ENCODE results near the gene ZNF785.
A peak's percentile ranks its signal among the peaks of the same experiment; 100 is the strongest.
"Not testable (repeated sequence)": the region's sequence is repeated elsewhere in the genome, so short reads cannot be mapped to it uniquely, and the experiment has no call there.

The ZNF785 gene

DNA sequence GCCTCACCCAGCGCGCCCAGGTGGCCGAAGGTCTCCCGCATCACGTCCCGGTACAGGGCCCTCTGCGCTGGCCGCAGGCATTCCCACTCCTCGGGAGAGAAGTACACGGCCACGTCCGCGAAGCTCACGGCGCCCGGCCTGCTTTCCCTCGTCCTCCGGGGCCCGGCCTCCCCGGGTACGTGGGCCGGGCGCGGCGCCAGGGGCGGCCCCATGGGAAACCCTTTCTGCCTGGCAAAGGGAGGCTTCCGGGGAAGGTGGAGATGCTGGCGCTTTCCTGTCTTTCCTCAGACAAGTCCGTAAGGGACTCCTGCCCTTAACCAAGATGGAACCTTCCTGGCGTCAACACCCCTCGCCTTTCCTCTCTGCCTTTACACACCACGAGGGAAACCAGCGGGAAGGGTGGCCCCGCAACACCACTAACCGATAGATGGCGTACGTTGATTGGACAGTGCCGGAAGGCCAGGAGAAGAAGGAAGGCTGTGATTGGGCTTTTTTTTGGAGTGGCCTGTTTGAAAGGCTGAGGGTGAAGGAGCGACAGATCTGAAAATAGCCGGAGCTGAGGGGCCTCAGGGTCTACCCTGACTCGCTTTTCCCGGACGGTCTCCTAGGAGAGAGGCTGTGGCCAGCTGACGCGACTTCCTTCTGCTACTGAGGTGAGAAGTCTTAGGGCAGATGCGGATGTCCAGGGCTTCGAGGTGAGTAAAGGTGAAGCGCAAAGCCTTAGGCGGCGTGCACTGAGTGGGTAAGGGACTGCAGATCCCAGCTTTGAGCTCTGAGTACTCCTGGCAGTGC is at the start of gene ZNF785:
Gene ZNF785 (minus strand): TSS at position 298 of the 792 bp plus-strand sequence. CDS start 86 bp downstream, at position 212.
- DNase-seq: peak; percentile 98

DNA sequence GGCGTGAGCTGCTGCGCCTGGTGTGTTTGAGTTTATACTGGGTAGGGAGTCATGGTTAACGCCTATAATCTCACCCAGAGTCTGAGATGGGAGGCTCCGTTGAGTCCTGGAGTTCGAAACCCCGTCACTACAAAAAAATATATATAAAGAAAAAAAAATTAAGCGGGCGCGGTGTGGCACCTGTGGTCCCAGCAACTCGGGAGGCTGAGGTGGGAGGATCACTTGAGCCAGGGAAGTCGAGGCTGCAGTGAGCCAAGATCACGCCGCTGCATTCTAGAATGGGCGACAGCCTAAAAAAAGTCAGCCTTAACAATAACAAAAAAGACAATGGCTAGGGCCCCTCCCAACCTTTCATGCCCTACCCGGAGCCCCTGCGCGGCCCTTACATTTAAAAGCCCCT is 48.0 kb upstream of the ZNF785 start:
- no peak for DNase-seq

DNA sequence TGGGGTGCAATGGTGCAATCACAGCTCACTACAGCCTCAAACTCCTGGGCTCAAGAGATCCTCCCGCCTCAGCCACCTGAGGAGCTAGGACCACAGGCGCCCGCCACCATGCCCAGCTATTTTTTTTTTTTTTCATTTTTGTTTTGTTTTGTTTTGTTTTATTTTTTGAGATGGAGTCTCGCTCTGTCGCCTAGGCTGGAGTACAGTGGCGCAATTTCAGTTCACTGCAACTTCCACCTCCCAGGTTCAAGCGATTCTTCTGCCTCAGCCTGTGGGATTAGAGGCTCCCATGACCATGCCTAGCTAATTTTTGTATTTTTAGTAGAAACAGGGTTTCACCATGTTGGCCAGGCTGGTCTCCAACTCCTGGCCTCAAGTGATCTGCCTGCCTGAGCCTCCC is 47.0 kb upstream of the ZNF785 start:
- DNase-seq: not testable (repeated sequence)

DNA sequence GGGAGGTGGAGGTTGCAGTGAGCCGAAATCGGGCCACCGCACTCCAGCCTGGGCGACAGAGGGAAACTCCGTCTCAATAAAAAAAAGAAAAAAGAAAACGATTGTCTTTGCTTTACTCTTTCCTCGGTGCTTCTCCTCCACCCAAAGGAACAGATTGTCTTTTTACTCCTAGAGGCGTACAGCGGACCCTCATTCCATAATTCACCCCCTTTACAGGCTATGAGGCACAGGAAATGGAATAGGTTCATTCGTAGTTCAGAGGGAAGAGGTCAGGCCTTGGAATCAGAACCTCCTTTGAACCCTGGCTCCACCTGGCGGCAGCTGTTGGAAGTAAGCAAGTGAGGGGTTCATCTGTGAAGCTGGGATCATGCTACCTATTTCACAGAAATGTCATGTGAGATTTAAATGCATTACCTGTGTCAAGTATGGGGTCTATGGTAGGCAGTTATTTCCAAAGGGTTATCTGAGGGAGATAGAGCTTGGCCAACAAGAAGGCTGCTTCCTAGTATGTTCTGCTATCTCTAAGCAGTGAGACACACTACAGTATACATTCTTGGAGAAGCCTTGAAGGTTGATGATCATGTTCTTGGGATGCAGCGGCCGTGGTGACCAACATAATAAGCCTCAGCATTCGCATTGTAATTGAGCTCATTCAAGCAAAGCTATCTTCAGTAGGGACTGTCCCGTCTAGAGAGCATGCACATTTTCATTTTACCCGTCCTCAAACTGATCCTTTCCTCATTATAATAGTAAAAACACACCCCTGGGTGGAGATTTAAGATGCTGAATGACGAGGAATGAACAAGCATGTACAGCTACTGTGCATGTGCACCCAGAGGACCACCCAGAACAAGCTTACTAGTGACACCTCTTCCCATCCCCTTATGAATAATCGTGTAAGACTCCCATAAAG is 43.4 kb upstream of the ZNF785 start:
- DNase-seq: peak; percentile 86

DNA sequence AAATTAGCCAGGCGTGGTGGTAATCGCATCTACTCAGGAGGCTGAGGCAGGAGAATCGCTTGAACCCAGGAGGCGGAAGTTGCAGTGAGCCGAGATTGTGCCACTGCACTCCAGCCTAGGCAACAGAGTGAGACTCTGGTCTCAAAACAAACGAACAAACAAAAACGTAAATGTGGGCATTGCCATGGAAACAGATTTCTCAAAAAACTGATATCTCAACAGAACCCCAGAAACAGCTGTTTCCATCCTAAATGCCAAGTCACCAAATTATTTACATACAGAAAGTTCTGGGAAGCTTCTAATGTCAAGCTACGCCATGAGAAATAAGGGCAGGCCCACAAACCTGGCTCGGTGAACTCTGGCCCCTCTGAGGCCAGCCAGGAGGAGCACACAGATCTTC is 40.7 kb upstream of the ZNF785 start:
- no peak for DNase-seq

DNA sequence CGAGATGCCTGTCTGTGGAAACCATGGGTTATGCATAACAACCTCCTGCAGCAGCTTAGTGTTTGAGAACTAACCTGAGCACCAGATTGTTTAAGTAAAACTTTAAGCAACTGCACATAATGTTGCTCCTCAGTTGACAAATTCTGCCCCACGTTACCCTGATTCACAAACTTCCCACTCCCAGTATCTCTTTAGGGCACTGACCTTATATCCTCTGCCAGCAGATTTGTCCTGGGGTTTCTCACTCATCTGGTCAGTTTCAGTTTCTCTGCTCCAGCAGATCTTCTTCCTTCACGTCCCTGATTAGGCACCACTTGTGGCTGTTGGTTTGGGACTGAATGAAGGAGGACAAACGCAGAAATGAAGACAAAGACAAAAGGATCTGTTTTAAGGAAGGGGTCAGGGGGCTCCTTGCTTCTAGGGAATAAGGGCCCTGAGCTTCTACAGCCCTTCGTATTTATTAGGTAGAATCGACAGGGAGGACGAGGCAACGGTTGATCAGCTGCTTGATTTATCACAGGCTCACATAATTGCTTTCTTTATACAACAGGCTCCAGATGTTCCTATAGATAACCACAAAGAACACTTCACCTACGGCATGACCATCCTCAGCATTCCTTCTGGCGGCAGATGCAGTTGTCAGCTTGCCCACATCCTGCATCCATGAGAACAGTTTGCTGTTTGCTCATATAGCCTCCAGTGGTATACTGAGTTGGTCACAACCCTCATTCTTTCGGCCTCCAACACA is 38.2 kb upstream of the ZNF785 start:
- no peak for DNase-seq

DNA sequence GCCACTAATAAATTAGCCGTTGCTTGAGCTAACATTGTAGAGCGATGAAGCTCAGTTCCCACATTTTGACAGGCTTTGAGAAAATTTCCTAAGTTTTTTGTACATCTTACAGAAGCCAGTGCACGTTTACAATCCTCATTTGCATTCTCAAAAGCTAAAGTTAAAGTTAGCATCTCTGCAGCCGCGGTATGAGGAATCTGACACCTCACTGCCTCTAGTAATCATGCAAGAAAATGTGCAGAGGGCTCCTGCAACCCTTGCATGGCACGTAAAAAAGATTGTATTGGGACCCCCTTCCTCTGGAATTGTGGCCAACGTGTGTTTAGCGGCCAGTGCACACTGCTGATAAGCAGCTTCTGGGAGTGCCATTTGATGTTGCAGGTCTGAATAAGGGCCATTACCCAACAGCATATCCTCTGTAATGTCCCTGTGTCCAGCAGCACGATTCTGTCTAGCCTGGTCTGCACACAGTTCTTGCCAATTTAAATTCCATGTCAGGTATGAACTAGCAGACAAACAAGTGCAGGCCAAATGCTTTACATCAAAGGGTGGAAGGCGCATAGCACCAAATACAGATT is 37.0 kb upstream of the ZNF785 start:
- no peak for DNase-seq

DNA sequence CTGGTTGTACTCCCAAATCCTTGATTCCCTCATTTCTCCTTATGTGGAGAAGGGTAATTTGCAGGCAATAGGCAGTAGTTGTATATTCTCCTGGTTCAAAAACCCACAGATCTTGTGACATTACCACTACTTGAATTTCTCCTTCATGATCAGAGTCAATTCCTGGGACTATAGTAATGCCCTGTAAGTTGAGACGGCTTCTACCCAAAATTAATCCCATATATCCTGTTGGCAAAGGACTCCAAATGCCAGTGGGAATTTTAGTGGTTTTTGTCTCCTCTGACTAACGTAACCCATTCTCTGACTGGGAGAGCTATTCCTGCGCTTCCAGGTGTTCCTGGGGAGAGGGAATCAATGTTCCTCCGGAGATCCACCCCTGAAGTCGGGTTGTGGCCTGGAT is 36.3 kb upstream of the ZNF785 start:
- no peak for DNase-seq

DNA sequence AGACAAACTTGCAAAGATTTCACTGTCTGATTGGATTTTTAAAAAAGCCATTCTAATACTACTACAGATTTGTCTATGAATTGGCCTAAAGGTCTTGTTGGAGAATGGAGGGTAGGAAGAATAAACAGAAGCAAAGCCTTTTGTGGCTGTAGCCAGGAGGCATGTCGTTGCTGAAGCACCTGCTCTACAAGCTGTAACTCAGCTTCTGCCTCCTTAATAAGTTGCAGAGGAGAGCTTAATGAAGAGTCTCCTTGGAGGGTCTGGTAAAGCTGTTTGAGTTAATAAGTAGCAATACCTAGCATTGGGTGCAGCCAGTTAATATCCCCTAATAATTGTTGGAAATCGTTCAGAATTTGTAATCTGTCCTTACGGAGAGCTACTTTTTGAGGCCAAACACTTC is 34.7 kb upstream of the ZNF785 start:
- no peak for DNase-seq

DNA sequence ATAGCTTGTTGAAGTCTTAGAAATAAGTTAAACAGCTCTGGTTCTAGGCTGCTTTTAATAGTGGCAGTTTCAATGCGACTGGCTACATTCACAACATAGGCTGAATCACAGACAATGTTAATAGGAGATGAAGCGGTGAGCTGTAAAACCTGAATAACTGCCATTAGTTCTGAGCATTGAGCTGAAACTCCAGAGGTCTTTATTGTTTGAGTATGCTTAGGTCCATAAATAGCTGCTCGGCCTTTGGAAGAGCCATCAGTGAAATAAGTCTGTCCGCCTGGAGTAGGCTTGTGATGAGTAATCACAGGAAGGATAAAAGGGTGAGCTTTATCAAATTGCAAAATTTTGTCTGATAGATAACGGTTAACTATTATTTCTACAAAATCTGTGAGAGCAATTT is 34.1 kb upstream of the ZNF785 start:
- no peak for DNase-seq

DNA sequence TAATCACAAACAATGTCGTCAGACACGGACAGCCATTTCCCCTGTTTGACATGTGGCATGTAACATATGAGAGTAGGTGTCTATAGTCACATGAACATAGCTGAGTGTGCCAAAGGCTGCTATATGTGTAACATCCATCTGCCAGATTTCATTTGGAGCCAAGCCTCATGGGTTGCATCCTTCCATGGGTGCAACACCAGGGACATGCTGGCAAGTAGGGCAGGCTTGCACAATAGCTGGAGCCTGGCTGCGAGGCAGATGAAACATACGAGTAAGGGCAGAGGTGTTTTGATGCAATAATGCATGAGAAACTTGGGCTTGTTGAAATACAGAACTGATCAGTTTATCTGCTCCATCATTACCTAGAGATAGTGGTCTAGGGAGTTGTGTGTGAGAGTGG is 33.7 kb upstream of the ZNF785 start:
- no peak for DNase-seq

DNA sequence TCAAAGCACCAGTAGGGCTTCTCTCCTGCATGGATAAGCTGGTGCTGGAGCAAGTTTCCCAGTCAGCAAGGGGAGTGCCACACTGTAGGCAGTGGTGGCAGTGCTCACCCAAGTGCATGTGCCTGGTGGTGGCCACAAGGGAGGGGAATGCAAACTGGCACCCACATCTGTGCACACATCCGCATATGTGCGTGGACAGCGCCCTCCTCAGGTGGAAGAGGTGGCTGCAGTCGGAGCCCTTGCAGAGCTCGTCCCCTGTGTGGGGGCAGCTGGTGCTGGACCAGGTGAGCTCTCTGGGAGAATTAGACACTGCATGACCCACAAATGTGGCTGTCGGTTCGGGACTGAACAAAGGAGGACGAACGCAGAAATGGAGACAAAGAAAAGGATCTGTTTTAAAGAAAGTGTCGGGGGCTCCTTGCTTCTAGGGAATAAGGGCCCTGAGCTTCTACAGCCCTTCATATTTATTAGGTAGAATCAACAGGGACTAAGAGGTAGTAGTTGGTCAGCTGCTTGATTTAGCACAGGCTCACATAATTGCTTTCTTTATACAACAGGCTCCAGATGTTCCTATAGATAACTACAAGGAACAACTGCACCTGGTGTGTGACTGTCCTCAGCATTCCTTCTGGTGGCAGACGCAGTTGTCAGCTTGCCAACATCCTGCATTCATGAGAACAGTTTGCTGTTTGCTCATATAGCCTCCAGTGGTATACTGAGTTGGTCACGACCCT is 30.0 kb upstream of the ZNF785 start:
- peak; percentile 36 for DNase-seq

DNA sequence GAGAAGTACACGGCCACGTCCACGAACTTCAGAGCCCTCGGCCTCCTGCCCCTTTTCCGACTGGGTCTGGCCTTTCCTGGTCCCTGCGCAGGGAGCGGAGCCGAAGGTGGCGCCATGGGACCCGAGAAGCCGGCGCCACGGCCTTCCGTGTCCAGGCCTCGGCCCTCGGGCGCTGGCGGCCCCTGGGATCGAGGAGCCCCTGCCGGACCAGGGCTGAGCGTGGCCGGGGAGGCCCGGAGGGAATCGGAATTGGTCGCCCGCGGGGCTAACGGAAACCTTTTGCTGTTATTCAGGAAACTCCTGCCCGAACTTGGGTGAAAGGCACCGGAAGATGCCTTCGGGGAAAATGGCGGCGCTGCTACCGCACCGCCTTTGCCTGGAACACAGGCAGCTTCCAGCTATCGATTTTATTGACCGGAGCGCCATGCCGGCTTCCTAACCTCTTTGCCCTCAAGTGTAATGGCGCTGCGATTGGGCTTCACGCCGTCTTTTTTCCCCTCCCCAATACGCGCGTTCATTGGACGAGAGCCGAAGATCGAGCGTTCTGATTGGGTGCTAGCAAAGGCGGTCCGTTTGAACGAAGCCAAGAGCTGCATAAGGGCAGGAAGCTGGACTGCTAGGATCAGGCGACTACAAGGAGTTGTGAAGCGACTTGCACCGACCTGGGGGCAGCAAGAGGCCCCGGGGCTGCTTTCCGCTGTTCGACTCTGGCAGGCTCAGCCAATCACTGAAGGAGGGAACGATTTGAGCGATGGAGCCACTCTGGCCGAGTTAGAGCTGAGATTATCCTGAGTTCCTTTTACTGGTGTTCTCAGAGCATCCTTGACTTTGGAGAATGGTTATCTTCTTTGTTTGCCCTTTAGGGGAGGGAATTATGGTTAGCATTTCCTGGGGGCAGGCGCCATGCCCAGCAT is 24.7 kb upstream of the ZNF785 start, which contains the start of gene ZNF689:
Gene ZNF689 (minus strand): TSS at position 464 of the 914 bp plus-strand sequence. CDS start 348 bp downstream, at position 116.
- peak; percentile 98 for DNase-seq

DNA sequence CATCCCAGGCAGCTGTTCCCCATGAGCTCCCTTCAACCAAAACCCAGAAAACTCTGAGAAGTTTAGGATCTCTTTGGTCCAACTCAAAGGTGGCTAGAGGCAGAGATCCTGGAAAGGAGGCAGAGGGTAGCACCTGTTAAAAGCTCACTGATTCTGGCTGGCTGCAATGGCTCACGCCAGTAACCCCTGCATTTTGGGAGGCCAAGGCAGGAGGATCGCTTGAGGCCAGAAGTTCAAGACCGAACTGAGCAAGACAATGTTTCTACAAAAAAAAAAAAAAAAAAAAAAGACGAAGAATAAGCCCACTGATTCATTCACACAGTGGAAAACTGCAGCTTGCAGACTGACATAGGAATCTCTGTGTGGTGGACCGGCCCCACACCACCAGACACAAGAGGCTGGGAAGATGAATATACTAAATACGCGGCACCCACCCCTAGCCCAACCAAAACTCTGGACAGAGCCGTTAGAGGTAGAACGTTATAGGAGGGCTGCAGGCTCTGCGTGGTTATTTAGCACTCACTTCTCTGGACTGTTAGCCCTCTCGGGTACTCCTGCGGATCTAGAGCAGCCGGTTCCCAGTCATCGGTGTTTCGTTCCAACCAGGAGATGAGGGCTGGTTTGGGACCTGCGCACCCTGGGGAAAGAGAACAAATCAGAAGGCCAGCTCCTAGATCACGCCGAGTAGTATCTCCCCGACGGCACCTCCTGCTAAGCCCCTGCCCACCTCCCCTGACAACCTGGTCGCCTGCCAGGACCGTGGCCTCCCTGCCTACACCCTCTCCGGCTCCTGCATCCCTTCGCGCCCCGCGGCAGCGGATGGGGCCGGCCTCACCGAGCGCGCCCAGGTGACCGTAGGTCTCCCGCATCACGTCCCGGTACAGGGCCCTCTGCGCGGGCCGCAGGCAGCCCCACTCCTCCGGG is 23.8 kb upstream of the ZNF785 start:
- peak; percentile 66 for DNase-seq

DNA sequence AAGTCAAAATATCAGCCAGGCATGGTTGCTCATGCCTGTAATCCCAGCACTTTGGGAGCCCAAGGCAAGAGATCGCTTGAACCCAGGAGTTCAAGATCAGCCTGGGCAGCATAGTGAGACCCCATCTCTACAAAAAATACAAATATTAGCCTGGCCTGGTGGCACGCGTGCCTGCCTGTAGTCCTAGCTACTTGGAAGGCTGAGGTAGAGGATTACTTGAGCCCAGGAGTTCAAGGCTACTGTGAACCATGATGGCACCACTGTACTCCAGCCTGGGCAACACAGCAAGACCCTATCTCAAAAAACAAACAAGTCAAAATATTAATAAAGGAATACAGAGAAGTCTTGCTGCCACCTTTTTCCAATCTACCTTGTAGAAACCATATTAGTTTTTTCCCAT is 20.5 kb upstream of the ZNF785 start:
- no peak for DNase-seq

DNA sequence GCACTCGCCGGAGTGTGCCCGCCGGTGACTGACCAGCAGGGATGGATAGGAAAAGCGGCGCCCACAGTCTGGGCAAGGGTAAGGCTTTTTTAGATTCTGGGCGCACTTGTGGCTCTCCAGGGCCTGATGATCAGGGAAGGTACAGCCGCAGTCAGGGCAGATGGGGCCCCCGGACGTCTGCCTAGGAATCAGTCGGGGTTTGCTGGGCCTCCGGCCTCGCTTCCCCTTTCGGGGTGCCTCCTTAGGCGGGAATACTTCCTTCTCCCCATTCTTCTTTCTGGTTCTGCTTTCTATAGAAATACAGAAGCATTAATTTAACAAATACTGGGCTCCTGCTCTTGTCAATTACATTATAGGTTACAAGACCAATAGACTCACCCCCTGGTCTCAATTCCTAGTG is 19.7 kb upstream of the ZNF785 start:
- peak; percentile 33 for DNase-seq

DNA sequence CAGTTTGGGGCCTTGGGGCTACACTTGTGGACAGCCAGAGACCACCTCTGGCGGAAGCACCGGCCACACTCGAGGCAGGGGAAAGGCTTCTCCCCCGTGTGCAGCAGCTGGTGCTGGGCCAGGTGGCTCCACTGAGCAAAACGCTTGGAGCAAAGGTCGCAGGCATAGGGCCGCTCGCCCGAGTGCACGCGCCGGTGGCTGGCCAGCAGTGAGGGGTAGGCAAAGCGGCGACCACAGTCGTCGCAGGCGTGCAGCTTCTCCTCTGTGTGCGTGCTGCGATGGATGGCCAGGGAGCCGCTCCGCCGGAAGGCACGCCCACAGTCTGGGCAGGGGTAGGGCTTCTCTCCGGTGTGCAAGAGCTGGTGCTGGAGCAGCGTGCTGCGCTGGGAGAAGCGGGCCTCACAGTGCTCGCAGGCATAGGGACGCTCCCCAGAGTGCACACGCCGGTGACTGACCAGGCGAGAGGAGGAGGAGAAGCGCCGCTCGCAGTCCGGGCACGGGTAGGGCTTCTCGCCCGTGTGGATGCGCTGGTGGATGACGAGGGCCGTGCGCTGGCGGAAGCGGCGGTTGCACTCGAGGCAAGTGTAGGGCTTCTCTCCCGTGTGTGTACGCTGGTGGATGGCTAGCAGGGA is 18.9 kb upstream of the ZNF785 start:
- no peak for DNase-seq

DNA sequence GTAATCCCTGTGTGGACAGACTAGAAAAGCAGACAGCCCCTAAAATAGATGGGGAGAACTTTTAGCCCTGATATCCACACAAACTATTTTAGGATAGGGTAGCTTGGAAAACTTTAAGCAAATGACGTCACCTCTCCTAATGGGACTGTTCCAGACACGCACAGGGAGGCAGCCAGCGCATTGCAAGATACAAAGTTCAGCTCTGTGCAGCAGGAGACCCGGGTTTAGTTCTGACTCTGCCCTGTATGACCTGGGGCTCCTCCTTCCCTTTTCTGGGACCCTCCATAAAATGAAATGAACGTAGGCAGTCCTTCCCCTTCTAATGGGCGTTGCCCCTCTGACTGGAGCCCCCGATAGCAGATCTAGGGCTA is 18.4 kb upstream of the ZNF785 start:
- DNase-seq: no peak

DNA sequence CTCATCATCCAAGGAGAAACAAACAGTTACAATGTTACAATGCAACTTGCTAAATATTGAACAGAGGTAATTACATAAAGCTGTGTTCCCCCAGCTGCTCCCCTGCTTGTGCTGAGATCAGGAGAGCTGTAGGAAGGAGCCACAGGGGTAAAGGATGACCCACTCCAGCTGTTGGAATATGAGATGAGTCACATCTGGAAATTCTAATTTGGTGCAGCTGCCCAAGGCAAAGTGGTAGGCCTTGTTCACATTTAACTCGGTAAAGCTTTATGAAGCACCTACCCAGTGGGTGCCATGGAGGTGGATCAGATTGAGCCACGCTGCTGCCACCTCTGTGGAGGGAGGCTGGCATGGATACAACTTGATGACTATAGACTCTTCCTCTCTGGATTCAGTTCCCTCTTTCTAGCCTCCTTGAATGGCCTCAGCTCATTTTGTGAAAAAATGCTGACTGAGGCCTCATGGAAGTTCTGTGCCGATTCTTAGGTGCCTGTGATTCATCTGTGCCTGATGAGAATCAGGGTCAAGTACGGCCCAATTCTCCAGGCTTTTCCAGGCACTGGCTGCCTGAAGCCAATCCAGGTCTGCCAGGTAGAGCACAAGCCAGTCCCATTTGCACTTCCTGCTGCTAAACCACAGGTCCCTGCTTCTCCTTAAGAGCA is 17.2 kb upstream of the ZNF785 start:
- no peak for DNase-seq
